K562 (cell line): ENCODE measurements around the gene CNGA1. TPM values are rescaled to one million over a fixed set of nuclear protein-coding genes. Genes with fewer than 3 reads are reported as not detected.

Experiments
- BCLAF1 ChIP-seq, 2 experiments: fragments of 450-650 bp in 1 of 2; IDR thresholded peaks; 2 replicates each; pipeline ENCODE4 v1.6.1; 2011 to 2017; ENCODE audit warnings: low read depth in 2 of 2, antibody characterized with exemption in 1 of 2, borderline replicate concordance in 1 of 2, low read length in 1 of 2, mild to moderate bottlenecking in 1 of 2, mixed read lengths in 1 of 2; ENCODE audit not compliant: control insufficient read depth in 1 of 2
- EP400 ChIP-seq: fragments of 450-650 bp; IDR thresholded peaks from 2 replicates; pipeline ENCODE4 v1.6.1; 2017; ENCODE audit warnings: antibody characterized with exemption, mild to moderate bottlenecking, moderate library complexity
- FOXJ2 ChIP-seq: fragments of 200-800 bp; sonication (Bioruptor generic); IDR thresholded peaks from 2 replicates; pipeline ENCODE4 v1.6.1; 2016; ENCODE audit warnings: missing genetic modification characterization, missing compliant biosample characterization
- GABPB1 ChIP-seq: sonication (generic); formaldehyde crosslinking; IDR thresholded peaks from 2 replicates; pipeline ENCODE4 v1.8.0; 2022; ENCODE audit warnings: mild to moderate bottlenecking, missing genetic modification reagents
- NFXL1 ChIP-seq: fragments of 450-650 bp; formaldehyde crosslinking; IDR thresholded peaks from 2 replicates; pipeline ENCODE4 v1.4.0; 2021; ENCODE audit warnings: mild to moderate bottlenecking
- NFYB ChIP-seq: IDR thresholded peaks from 2 replicates; pipeline ENCODE4 v1.6.1; 2011; ENCODE audit warnings: mild to moderate bottlenecking, moderate library complexity; ENCODE audit not compliant: insufficient read length; ENCODE audit errors: extremely low read depth
- PHTF2 ChIP-seq: fragments of 250-450 bp; sonication (Bioruptor Pico); IDR thresholded peaks from 2 replicates; pipeline ENCODE4 v1.5.0; 2021; ENCODE audit warnings: mild to moderate bottlenecking
- SREBF2 ChIP-seq: sonication (generic); formaldehyde crosslinking; IDR thresholded peaks from 2 replicates; pipeline ENCODE4 v1.4.0; 2020; ENCODE audit warnings: mild to moderate bottlenecking, missing genetic modification reagents
- STAT6 ChIP-seq: sonication (generic); formaldehyde crosslinking; IDR thresholded peaks from 2 replicates; pipeline ENCODE4 v1.8.1; 2023; ENCODE audit warnings: mild to moderate bottlenecking, missing genetic modification reagents
- TAF7 ChIP-seq: fragments of 450-650 bp; IDR thresholded peaks from 2 replicates; pipeline ENCODE4 v1.6.1; 2016; ENCODE audit warnings: missing genetic modification characterization, missing compliant biosample characterization
- ZBED1 ChIP-seq: IDR thresholded peaks from 2 replicates; pipeline ENCODE4 v1.6.1; 2014
- ZNF561 ChIP-seq: fragments of 450-650 bp; formaldehyde crosslinking; conservative IDR thresholded peaks from 2 replicates; pipeline ENCODE4 v1.4.0; 2020; ENCODE audit warnings: mild to moderate bottlenecking, moderate library complexity
- polyA plus RNA-seq, 8 experiments: library from polyadenylated mRNA; depleted of rRNA in 4 of 8; stranded (reverse) in 5 of 8; unstranded in 3 of 8; fragments of >200 nt; fragmentation: Nextera tagmentation in 2 of 8; fragmentation: Illumina TruSeq in 1 of 8; extraction: Ambion mirVana in 2 of 8; extraction: Trizol in 1 of 8; gene quantifications; 2 replicates each; pipeline versions ENCODE4 v1.2.1 to v1.2.3, GENCODE V29; 2011 to 2014; ENCODE audit warnings: inconsistent platforms in 1 of 8, missing spikeins in 1 of 8
- total RNA-seq, 7 experiments: library from RNA; depleted of rRNA in 6 of 7; stranded (reverse); fragments of >200 nt in 6 of 7; fragmentation: Illumina TruSeq in 2 of 7; extraction: Trizol in 2 of 7; gene quantifications; 2 replicates each; pipeline versions ENCODE4 v1.2.1 to v1.2.3, GENCODE V29; 2011 to 2021; ENCODE audit warnings: low replicate concordance in 1 of 7
- TF ChIP-seq, protein P1 (sequence below): fragments of 450-650 bp; conservative IDR thresholded peaks from 2 replicates; pipeline ENCODE4 v1.6.1; 2016; ENCODE audit warnings: missing genetic modification characterization, low read depth, mild to moderate bottlenecking, control low read depth, missing compliant biosample characterization
- TF ChIP-seq, protein P2 (sequence below): fragments of 250-450 bp; sonication (Bioruptor Pico); IDR thresholded peaks from 2 replicates; pipeline ENCODE4 v1.5.0; 2021; ENCODE audit warnings: mild to moderate bottlenecking, moderate library complexity

The CNGA1 gene
- total and polyA plus RNA-seq, 9 of the 15 experiments (the other 6 are each of a cell fraction or from before 2014, with no cell fraction given), result 0.03 to 0.29 (median 0.04) TPM; not detected in 5

DNA sequence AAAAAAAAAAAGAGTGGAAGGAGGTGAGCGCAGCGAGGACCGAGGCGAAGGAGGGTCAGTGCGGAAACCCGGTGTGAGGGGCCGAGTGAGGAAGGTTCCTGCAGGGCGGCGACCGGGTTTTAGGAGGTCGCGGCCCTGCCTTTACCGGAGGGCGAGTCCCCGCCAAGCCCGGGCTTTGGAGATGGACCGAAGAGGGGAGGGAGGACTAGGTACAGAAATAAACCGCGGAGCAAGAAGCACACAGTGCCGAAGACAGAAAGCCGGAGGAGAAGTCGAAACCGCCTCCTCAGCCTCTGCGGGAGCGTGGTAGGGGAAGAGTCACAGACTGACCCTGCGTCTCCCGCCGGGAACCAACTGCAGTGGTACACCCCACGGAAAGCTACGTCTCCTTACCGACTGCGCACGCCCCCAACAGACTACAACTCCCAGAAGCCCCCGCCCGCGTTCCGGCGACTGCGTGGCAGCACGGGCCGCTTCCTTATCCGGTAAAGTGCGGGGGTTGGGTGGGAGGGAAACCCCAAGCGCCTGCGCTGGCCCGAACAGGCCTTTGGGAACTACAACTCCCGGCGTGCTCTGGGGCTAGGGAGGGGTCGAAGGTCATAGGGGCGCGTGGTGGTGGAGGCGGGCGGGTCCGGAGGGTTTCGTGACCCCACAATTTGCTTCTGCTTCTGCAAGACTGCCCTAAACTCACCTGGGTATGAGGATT lies 102.1 kb downstream of the CNGA1 start, which contains the start of gene NFXL1 (continued):
- TF ChIP-seq BCLAF1 (IDR thresholded peaks at IDR 0.05; ENCODE audit: borderline replicate concordance in 1 of 2, control insufficient read depth in 1 of 2, low read depth in 2 of 2, low read length in 1 of 2), result no peak
- no peak for TF ChIP-seq PHTF2 (CRISPR knock-in tag)
- TF ChIP-seq NFXL1 (CRISPR knock-in tag), result no peak
- TF ChIP-seq, protein P1, sequence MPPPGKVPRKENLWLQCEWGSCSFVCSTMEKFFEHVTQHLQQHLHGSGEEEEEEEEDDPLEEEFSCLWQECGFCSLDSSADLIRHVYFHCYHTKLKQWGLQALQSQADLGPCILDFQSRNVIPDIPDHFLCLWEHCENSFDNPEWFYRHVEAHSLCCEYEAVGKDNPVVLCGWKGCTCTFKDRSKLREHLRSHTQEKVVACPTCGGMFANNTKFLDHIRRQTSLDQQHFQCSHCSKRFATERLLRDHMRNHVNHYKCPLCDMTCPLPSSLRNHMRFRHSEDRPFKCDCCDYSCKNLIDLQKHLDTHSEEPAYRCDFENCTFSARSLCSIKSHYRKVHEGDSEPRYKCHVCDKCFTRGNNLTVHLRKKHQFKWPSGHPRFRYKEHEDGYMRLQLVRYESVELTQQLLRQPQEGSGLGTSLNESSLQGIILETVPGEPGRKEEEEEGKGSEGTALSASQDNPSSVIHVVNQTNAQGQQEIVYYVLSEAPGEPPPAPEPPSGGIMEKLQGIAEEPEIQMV, result no peak
- TF ChIP-seq, protein P2, sequence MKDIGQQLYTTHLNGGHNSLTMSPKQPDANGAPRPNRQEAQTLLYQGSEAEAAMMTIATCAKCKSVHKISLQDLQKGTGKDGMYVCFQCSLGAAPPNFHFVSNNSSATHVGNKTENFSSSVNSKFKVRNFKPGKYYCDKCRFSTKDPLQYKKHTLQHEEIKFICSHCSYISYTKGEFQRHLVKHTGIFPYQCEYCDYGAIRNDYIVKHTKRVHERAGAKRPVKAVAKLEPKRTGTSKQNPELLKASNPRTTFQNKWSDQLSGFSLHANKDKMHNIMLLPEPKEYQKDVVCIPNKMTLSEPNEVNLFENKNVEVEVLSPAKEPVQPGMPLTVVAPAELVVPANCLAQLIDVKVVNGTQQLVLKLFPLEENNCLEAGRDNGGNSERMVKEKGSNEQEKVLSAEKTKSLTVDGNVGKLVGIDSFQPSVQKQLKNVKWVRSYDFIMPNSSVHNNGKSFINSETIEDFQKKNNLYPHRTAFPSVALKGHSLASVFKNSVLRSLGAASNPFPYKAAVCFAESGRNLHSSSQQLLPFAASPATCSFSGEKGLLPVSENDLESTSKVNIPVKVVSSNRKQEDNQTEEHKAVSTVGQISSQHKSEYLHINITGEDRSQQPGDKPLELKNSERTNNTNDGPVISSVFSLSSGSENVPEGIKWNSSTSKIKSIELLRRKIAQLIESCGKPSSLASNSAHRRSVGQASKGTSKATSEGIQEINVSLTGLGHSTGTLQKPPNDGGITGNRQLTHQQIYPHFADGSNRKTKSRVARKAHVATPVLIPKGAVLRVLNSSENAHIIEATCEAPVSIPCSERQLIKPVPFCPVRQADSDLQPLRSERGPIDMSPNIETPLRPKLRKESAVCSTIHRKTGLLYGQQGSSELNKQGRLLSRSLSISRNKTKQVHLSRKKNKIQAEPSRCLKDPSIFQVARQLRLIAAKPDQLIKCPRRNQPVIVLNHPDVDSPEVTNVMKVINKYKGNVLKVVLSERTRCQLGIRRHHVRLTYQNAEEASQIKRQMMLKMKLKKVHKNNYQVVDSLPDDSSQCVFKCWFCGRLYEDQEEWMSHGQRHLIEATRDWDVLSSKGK, result no peak
- peak; percentile 89 for TF ChIP-seq GABPB1 (CRISPR knock-in tag)
- no peak for TF ChIP-seq SREBF2
- TF ChIP-seq FOXJ2 (tag), result 0 out of 2 replicates have a peak, but pooled peaks have one; percentile 17
- no peak for TF ChIP-seq ZNF561 (CRISPR knock-in tag)
- peak; percentile 70 for TF ChIP-seq TAF7 (tag)
- peak; percentile 86 for TF ChIP-seq EP400
- no peak for TF ChIP-seq NFYB
- no peak for TF ChIP-seq STAT6 (CRISPR knock-in tag)
- no peak for TF ChIP-seq ZBED1
